IMR-90 (cell line): Measurements from ENCODE around the gene HCFC1R1. TPM values are rescaled to one million over a fixed set of nuclear protein-coding genes. Genes with fewer than 3 reads are reported as not detected.

ENCODE experiments used
- ATAC-seq: fragments of 200-7000 bp; cut with Tn5 transposase; 2 replicates; pipeline ENCODE4 v1.9.1; 2020; ENCODE audit warnings: low read depth, mild to moderate bottlenecking, moderate library complexity
- BruUV-seq: library from RNA; stranded (reverse); fragments of 400-500 nt; replicated peaks from 2 replicates; lab custom pipeline; 2021; lab: Mats Ljungman, UMichigan
- CTCF ChIA-PET: fragments of 300-600 bp; formaldehyde crosslinking; extraction: SDS; loops from one replicate; lab custom pipeline; 2021; ENCODE audit warnings: antibody characterized with exemption; lab: Yijun Ruan, JAX
- POLR2A ChIA-PET: fragments of 300-600 bp; sonication (Branson Sonifier 250); formaldehyde crosslinking; loops from one replicate; lab custom pipeline; 2022; ENCODE audit warnings: antibody characterized with exemption; ENCODE audit not compliant: unreplicated experiment; lab: Charles Lee
- DNase-seq: peaks from one replicate; pipeline ENCODE4 v3.0.0; 2013
- H2AFZ ChIP-seq: replicated peaks from 2 replicates; pipeline ENCODE3; 2013; ENCODE audit warnings: low read length, mild to moderate bottlenecking; ENCODE audit not compliant: poor library complexity
- H2AK5ac ChIP-seq: 2 replicates; pipeline ENCODE4 v1.6.1; 2013; ENCODE audit warnings: low read depth, low read length, inconsistent platforms
- H2AK9ac ChIP-seq: replicated peaks from 2 replicates; pipeline ENCODE3; 2013; ENCODE audit warnings: mild to moderate bottlenecking, low read depth, low read length, moderate library complexity; ENCODE audit not compliant: poor library complexity
- H2BK120ac ChIP-seq: 2 replicates; pipeline ENCODE4 v1.6.1; 2013; ENCODE audit warnings: low read depth, low read length, inconsistent platforms
- H2BK15ac ChIP-seq: 3 replicates; pipeline ENCODE4 v1.6.1; 2013; ENCODE audit warnings: low read depth, low read length, inconsistent platforms
- H2BK20ac ChIP-seq: 2 replicates; pipeline ENCODE4 v1.6.1; 2013; ENCODE audit warnings: low read depth, mild to moderate bottlenecking, inconsistent platforms, low read length, moderate library complexity
- H2BK5ac ChIP-seq: 2 replicates; pipeline ENCODE4 v1.6.1; 2013; ENCODE audit warnings: mild to moderate bottlenecking, low read depth, low read length, inconsistent platforms; ENCODE audit not compliant: poor library complexity, severe bottlenecking
- H3K14ac ChIP-seq: replicated peaks from 2 replicates; pipeline ENCODE4 v1.6.1; 2013; ENCODE audit warnings: low read depth, low read length, inconsistent platforms
- H3K18ac ChIP-seq: 2 replicates; pipeline ENCODE4 v1.6.1; 2013; ENCODE audit warnings: low read depth, low read length, control low read depth
- H3K23ac ChIP-seq: 2 replicates; pipeline ENCODE4 v1.6.1; 2013; ENCODE audit warnings: low read depth, low read length, inconsistent platforms
- H3K27ac ChIP-seq: 2 replicates; pipeline ENCODE4 v1.5.1; 2013; ENCODE audit warnings: mild to moderate bottlenecking, control low read depth, low read length; ENCODE audit not compliant: insufficient read depth
- H3K27me3 ChIP-seq: 2 replicates; pipeline ENCODE4 v1.6.1; 2013; ENCODE audit warnings: low read length; ENCODE audit not compliant: control insufficient read depth, insufficient read depth
- H3K36me3 ChIP-seq: 2 replicates; pipeline ENCODE4 v1.6.1; 2013; ENCODE audit warnings: low read length, mixed read lengths; ENCODE audit not compliant: control insufficient read depth, insufficient read depth
- H3K4ac ChIP-seq: 2 replicates; pipeline ENCODE4 v1.6.1; 2013; ENCODE audit warnings: low read depth, low read length, inconsistent platforms
- H3K4me1 ChIP-seq: 2 replicates; pipeline ENCODE4 v1.6.1; 2013; ENCODE audit warnings: low read length, mixed read lengths; ENCODE audit not compliant: control insufficient read depth, insufficient read depth
- H3K4me2 ChIP-seq: 2 replicates; pipeline ENCODE4 v1.6.1; 2013; ENCODE audit warnings: low read depth, mild to moderate bottlenecking, control low read depth, low read length, moderate library complexity
- H3K4me3 ChIP-seq: 2 replicates; pipeline ENCODE4 v1.5.1; 2013; ENCODE audit warnings: low read depth, mild to moderate bottlenecking, control low read depth, low read length, moderate library complexity; ENCODE audit not compliant: insufficient read depth
- H3K56ac ChIP-seq: 2 replicates; pipeline ENCODE4 v1.6.1; 2013; ENCODE audit warnings: low read length, inconsistent platforms; ENCODE audit not compliant: insufficient read depth; ENCODE audit errors: extremely low read depth
- H3K79me1 ChIP-seq, 2 experiments: 2 replicates each; pipeline ENCODE4 v1.6.1; 2013; ENCODE audit warnings: low read length in 2 of 2, inconsistent platforms in 1 of 2, low read depth in 1 of 2
- H3K9ac ChIP-seq: 2 replicates; pipeline ENCODE4 v1.6.1; 2013; ENCODE audit warnings: low read depth, low read length, control low read depth
- H3K9me1 ChIP-seq: 2 replicates; pipeline ENCODE4 v1.6.1; 2013; ENCODE audit warnings: low read length, inconsistent platforms; ENCODE audit not compliant: insufficient read depth
- H3K9me3 ChIP-seq: 2 replicates; pipeline ENCODE4 v1.6.1; 2013; ENCODE audit warnings: low read length; ENCODE audit not compliant: control insufficient read depth, insufficient read depth
- H4K20me1 ChIP-seq: 2 replicates; pipeline ENCODE4 v1.6.1; 2013; ENCODE audit warnings: low read length, inconsistent platforms; ENCODE audit not compliant: insufficient read depth
- H4K5ac ChIP-seq: 2 replicates; pipeline ENCODE4 v1.6.1; 2013; ENCODE audit warnings: mild to moderate bottlenecking, low read depth, low read length, control low read depth
- H4K8ac ChIP-seq, 2 experiments: 2 replicates each; pipeline ENCODE4 v1.6.1; 2013; ENCODE audit warnings: low read depth in 2 of 2, low read length in 2 of 2, control low read depth in 1 of 2, inconsistent platforms in 1 of 2
- H4K91ac ChIP-seq: 2 replicates; pipeline ENCODE4 v1.6.1; 2013; ENCODE audit warnings: low read depth, low read length, inconsistent platforms; ENCODE audit not compliant: insufficient read depth
- BHLHE40 ChIP-seq: fragments of 150-350 bp; IDR thresholded peaks from 2 replicates; pipeline ENCODE4 v1.6.1; 2016; ENCODE audit warnings: mild to moderate bottlenecking, low read depth, low read length
- CTCF ChIP-seq: conservative IDR thresholded peaks from 2 replicates; pipeline ENCODE4 v1.5.1; 2012; ENCODE audit warnings: mild to moderate bottlenecking, low read depth, low read length, improper control_type of control experiment
- NFE2L2 ChIP-seq: fragments of 150-350 bp; IDR thresholded peaks from 2 replicates; pipeline ENCODE4 v1.6.1; 2016; ENCODE audit warnings: low read depth, mild to moderate bottlenecking, low read length
- RFX5 ChIP-seq: IDR thresholded peaks from 2 replicates; pipeline ENCODE4 v1.8.0; 2012; ENCODE audit warnings: low read depth, mild to moderate bottlenecking, low read length, moderate library complexity
- SMC3 ChIP-seq: fragments of 150-350 bp; IDR thresholded peaks from 2 replicates; pipeline ENCODE4 v1.6.1; 2016; ENCODE audit warnings: low read depth, mild to moderate bottlenecking, antibody characterized with exemption, low read length, moderate library complexity
- WGBS, 2 experiments: methylation state at CpG; one replicate each; pipeline versions ENCODE4 v1.1.5 to v1.1.7; 2013; ENCODE audit warnings: missing lambda C conversion rate in 2 of 2; ENCODE audit not compliant: insufficient read length in 1 of 2; ENCODE audit errors: extremely low coverage in 2 of 2; 5-methylcytosine and 5-hydroxymethylcytosine counted together
- dilution Hi-C: fragments of 300-500 bp; cut with HindIII; formaldehyde crosslinking; loops from one replicate; pipeline ENCODE4 v1.14.3; 2018; ENCODE audit warnings: low sequenced_read_pairs; ENCODE audit not compliant: unreplicated experiment
- in situ Hi-C: fragments of 300-500 bp; cut with MboI; formaldehyde crosslinking; loops from 3 replicates; pipeline ENCODE4 v1.14.3; 2019; ENCODE audit warnings: low sequenced_read_pairs, inconsistent platforms, mixed read lengths
- intact Hi-C: fragments of 100-400 bp; cut with micrococcal nuclease; formaldehyde crosslinking; loops from 2 replicates; pipeline ENCODE4 v1.10.0; 2022
- polyA plus RNA-seq, 3 experiments: library from polyadenylated mRNA; depleted of rRNA; stranded (reverse); fragments of >200 nt; gene quantifications; 2 replicates each; pipeline ENCODE4 v1.2.3, GENCODE V29; 2012; ENCODE audit warnings: low replicate concordance in 1 of 3
- total RNA-seq: library from RNA; depleted of rRNA; stranded (reverse); fragments of >200 nt; gene quantifications from 2 replicates; pipeline ENCODE4 v1.2.3, GENCODE V29; 2012
- TF ChIP-seq, protein P1 (sequence below): fragments of 150-350 bp; IDR thresholded peaks from 2 replicates; pipeline ENCODE4 v1.6.1; 2017; ENCODE audit warnings: mild to moderate bottlenecking, antibody characterized with exemption, low read length, low read depth

Gene HCFC1R1
- total and polyA plus RNA-seq, 2 of the 4 experiments (the other 2 are of a cell fraction): 7.2 to 57.9 TPM

- no peak for DNase-seq
- TF ChIP-seq BHLHE40 (no peak), RFX5 (no peak), NFE2L2 (no peak), SMC3 (no peak), CTCF (no peak)
- TF ChIP-seq, protein P1, sequence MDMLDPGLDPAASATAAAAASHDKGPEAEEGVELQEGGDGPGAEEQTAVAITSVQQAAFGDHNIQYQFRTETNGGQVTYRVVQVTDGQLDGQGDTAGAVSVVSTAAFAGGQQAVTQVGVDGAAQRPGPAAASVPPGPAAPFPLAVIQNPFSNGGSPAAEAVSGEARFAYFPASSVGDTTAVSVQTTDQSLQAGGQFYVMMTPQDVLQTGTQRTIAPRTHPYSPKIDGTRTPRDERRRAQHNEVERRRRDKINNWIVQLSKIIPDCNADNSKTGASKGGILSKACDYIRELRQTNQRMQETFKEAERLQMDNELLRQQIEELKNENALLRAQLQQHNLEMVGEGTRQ: no peak
- no peak overlapping the region for H2BK15ac ChIP-seq
- H3K36me3 ChIP-seq: no peaks in the 10 kb centered on the region
- CTCF ChIA-PET: no interaction called here
- H3K18ac ChIP-seq: no peak overlapping the region
- H3K14ac ChIP-seq: no peak overlapping the region
- in situ Hi-C loops: no loop called here
- no peak overlapping the region for H4K5ac ChIP-seq
- no peak overlapping the region for H2AK5ac ChIP-seq
- H2AFZ ChIP-seq: no peak overlapping the region
- no peak for ATAC-seq
- intact Hi-C loops: no loop called here
- POLR2A ChIA-PET: no interaction called here
- dilution Hi-C loops: no loop called here
- no peak overlapping the region for H3K56ac ChIP-seq
- no peak overlapping the region for H3K4me3 ChIP-seq
- no peak overlapping the region for H3K9ac ChIP-seq
- H3K27ac ChIP-seq: no peak overlapping the region
- no CpG with 5 or more reads among the region's 4 CpGs for WGBS, 2 experiments
- peaks cover 43% of the 10 kb centered on the region for H3K27me3 ChIP-seq
- peaks cover 3% of the 10 kb centered on the region; the same call in 1 of the 2 replicates for H3K4me1 ChIP-seq
- H3K4ac ChIP-seq: no peak overlapping the region
- H2BK20ac ChIP-seq: no peak overlapping the region
- H4K20me1 ChIP-seq: peaks cover 4% of the 10 kb centered on the region; the same call in 1 of the 2 replicates
- H2AK9ac ChIP-seq: no peak overlapping the region
- H4K91ac ChIP-seq: no peak overlapping the region
- no peak overlapping the region for H3K23ac ChIP-seq
- no peak overlapping the region for H3K4me2 ChIP-seq
- no peak overlapping the region for H2BK120ac ChIP-seq
- no TSS peak for BruUV-seq
- no peaks in the 10 kb centered on the region for H3K9me3 ChIP-seq
- no peak overlapping the region for H2BK5ac ChIP-seq
- no peaks in the 10 kb centered on the region for H3K9me1 ChIP-seq
- H4K8ac ChIP-seq: no peak overlapping the region
- H3K79me1 ChIP-seq: no peaks in the 10 kb centered on the region
These were observed 15.1 kb downstream of the HCFC1R1 start for GRCh38 chr16:3008690-3009037.
